AG10803 (cell line): ENCODE data around the gene ODC1.
"Not testable (repeated sequence)": the region's sequence is repeated elsewhere in the genome, so short reads cannot be mapped to it uniquely, and the experiment has no call there.

Experiments
- DNase-seq: peaks from one replicate; pipeline ENCODE4 v3.0.0; 2010; ENCODE audit warnings: low read depth
- H3K4me3 ChIP-seq: 2 replicates; pipeline ENCODE4 v1.5.1; 2011; ENCODE audit warnings: mild to moderate bottlenecking, low read length, control low read depth
- CTCF ChIP-seq: conservative IDR thresholded peaks from 2 replicates; pipeline ENCODE4 v1.5.1; 2011; ENCODE audit warnings: mild to moderate bottlenecking, low read length, control low read depth, inconsistent platforms

The ODC1 gene

GRCh38 chr2:10493075-10493633 lies 45.0 kb upstream of the ODC1 start:
- DNase-seq = no peak
- no peak for TF ChIP-seq CTCF
- no peak overlapping the region for H3K4me3 ChIP-seq

- TF ChIP-seq CTCF = no peak
- DNase-seq = no peak
- H3K4me3 ChIP-seq = no peak overlapping the region
Measured at GRCh38 chr2:10490806-10491291, 42.7 kb upstream of the ODC1 start.

- no peak for TF ChIP-seq CTCF
- H3K4me3 ChIP-seq = no peak overlapping the region
- DNase-seq = peak; percentile 4
Measured at GRCh38 chr2:10489842-10490555, 41.9 kb upstream of the ODC1 start.

- H3K4me3 ChIP-seq, DNase-seq: not testable (repeated sequence)
Measured at GRCh38 chr2:10488142-10488541, 40.0 kb upstream of the ODC1 start.

GRCh38 chr2:10487741-10488104 lies 39.6 kb upstream of the ODC1 start:
- not testable (repeated sequence) for DNase-seq, H3K4me3 ChIP-seq

GRCh38 chr2:10487081-10487740 lies 39.1 kb upstream of the ODC1 start:
- no peak for DNase-seq
- H3K4me3 ChIP-seq = no peak overlapping the region
- no peak for TF ChIP-seq CTCF

GRCh38 chr2:10486601-10487079 lies 38.5 kb upstream of the ODC1 start:
- no peak for DNase-seq
- no peak overlapping the region for H3K4me3 ChIP-seq
- no peak for TF ChIP-seq CTCF

- no peak for DNase-seq
- no peak for TF ChIP-seq CTCF
Measured at GRCh38 chr2:10486091-10486490, 38.0 kb upstream of the ODC1 start.

More at GRCh38 chr2:10486091-10486490, 38.0 kb upstream of the ODC1 start:
- no peak overlapping the region for H3K4me3 ChIP-seq
